GM15510 (cell line): Measurements from ENCODE around the gene GPRC5B.

Experiments used
- POLR2A ChIP-seq: IDR thresholded peaks from 3 replicates; pipeline ENCODE4 v1.6.1; 2011; ENCODE audit warnings: borderline replicate concordance; ENCODE audit not compliant: insufficient read length; ENCODE audit errors: extremely low read depth

GPRC5B gene

DNA sequence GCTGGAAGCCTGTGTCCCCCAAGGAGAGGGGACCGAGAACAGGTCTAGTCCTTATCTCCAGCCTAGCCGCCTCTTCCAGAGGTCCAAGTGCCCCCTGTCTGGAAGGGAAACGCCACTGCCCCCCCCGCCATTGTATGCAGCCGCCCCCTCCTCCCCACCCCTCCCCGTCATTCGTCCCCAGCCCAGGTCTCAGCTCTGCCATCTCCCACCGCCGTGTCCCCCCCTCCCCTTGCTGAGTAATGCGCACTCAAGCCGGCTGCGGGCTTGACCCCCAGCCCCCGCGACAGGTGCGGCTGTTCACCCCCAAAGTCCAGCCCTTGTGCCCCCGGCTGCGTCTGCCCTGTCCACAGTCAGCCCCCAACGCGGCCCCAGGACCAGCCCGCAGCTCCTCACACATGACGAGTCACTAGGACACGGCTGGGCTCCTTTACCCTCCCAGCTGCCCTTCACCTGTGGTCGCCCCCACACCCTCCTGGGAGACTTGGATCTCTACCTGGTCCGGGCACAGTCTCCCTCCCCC is 622 bp downstream of the GPRC5B start:
- no peak for TF ChIP-seq POLR2A

DNA sequence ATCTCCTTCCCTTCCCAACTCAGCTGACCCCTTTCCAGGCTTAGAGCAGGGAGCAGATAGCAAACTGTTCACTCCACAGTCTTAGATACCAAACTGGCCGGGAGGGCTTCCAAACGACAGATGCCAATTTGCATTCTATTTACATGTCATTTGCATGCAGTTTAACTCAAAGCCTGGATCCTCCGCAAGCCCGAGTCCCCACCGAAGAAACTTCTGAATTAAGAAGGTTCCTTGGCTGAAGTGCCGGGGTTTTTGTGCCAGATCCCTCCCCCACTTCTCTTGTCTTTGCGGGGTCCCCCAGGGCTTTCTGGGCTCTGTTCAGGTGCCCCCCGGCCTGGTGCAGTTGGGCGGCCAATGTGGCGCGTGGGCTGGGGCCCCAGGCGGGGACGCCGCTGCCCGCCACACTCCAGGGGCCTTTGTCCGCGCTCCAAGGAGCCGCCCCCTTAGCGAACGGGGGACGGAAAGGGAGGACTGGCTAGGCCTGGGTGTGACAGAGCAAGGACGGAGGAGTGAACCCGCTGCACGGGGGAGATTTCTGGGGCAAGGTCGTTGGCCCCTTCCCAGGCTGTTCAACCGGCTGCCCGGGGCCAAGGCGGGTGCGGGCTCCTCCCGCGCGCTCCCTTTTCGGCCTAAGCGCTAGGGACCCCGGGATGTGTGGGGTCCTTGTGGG is 1.2 kb downstream of the GPRC5B start:
- TF ChIP-seq POLR2A: no peak

DNA sequence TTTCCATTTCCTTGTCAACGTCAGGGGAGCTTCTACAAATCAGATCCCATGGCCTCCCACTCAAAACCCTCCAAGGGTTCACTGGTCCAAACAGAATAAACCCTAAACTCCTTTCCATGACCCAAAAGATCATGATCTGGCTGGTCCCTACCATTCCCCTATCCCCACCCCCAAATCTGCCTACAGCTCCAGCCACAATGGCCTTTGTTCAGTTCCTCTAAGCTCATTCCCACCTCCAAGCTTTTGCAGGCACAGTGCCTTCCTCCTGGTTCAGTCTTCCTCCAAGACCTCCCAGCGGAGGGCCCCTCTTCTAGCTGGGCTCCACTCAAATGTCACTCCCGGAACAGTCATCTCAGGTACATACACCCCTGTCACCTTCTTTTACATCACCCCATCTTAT is 2.0 kb downstream of the GPRC5B start:
- TF ChIP-seq POLR2A: no peak

DNA sequence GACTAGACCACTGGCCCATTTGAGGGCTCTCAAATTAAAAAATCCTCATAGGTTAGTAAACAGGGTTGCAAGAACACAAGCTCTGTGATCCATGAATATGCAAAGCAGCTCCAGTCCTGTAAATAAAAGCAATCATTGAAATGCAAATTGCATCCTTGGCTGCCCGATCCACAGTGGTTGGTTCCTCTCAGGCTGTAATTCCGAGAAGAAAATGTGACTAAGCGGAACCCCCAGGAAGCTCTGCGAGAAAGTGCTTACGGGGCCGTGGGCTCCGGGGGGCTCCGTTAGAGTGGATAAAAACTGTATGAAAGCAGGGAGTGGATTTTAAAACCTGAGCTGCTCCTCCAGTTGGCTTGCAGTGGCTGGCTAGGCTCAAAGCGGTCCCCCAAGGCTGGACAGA is 2.5 kb downstream of the GPRC5B start:
- TF ChIP-seq POLR2A: no peak

DNA sequence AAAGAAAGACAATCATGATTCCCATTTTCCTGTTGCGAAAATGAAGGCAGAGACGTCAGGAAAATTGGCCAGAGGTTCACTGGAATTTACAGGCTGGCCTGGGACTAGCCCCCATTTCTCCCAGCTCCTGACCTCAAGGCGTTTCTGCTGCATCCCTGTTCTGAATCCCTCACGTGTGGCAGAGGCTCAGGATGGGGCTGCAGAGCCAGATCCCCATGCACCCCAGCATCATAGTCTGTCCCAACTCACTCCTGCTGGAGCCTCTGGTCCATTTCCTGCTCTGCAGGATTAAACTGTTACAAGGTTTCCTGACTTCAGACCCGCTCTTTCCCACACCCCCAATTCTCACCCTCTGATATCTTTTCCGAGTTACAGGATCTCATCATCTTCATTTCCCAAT is 2.9 kb downstream of the GPRC5B start:
- TF ChIP-seq POLR2A: no peak

DNA sequence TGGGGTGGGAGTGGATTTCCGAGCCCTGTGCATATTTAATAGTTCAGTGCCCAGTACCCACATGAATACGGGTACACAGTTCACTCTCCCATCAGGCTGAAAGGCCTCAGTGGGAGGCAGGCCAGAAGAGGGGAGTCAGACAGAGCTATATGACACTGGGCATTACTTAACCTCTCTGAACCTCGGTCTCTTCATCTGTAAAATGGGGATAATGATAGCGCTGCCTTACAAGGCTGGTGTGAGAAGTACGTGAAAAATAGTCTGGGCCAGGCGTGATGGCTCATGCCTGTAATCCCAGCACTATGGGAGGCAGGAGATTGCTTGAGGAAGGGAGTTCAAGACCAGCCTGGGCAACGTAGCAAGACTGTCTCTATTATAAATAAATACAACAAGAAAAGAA is 3.6 kb downstream of the GPRC5B start:
- no peak for TF ChIP-seq POLR2A

DNA sequence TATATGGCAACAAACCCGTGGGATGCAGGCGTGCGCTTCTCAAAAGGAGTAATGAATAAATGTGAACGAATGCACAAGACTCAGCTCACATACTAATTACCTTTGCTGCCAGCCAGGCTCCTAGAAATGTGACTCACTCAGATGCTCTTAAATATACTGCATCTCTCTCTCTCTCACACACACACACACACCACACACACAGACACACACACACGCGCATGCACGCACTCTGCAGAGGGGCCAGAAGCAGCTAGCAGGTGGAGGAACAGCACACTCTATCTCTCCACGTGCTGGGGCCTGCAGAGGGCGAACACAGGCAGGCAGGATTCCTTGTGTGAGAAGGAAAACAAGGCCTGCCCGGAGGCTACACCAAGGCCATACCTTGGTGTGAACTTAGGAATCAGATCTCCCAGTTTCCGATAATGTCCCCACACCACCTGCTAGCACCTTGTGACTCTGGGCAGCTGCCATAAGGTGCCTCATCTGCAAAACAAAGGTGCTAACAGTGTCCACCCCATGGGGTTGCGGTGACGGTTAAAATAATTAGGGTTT is 5.3 kb downstream of the GPRC5B start:
- no peak for TF ChIP-seq POLR2A

DNA sequence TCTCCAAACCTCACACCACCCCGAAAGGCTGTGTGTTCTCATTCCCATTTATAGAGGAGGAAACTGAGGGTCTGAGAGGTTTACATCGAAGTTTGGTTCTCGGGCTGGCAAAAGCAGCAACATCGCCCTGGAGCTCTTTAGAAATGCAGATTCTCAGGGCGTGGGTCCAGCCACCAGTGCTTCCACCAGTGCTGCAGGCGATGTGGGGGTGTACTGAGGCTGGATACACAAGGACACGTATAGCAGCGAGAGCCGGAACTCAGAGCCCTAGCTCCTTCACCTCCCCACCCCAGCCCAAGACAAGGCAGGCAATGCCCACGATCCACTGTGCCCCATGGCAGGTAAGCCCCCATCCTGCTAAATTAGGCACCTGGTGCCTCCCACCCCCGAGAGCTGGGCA is 5.9 kb downstream of the GPRC5B start:
- TF ChIP-seq POLR2A: no peak

DNA sequence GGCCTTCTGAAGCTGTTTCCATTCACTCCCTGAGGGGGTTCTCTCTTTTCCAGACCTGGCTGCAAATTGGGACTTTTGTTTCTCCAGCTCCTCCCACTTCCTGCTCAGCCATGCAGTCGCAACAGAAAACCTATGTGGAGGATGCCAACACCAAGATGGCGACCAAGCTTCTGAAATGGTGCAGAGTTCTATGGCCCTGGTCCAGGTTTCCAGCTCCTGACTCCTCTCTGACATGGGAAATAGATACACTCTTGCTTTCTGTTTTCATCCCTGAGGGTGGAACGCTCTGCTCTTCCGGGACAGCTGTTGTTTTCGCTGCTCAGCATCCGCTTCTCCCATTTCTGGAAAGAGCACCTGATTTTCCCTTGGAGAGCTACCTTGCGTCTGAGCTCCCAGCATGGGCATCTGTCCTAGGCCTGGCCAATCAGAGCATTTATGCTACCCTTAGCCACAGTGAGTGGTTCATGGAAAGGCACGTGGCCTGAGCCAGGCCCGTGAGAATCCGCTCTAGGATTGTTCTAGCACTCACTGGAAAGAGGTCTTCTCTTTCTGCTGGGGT is 8.1 kb downstream of the GPRC5B start:
- no peak for TF ChIP-seq POLR2A

DNA sequence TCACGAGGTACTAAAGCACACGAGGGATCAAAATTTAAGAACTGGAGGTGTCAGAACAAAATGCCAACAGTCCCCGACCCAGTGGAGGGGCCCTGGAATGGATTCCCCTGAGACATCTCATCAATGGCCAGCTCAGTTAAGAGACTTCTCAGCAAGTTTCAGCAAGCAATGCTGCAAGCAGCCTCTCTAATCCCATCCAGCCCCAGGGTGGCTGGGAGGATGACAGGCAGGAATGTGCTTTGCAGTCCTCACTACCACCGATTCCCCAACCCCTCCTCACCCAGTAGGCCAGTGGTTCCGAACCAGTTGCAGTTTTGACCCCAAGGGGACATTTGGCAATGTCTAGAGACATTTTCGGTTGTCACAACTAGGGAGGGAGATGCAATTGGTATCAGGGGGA is 8.7 kb downstream of the GPRC5B start:
- no peak for TF ChIP-seq POLR2A

DNA sequence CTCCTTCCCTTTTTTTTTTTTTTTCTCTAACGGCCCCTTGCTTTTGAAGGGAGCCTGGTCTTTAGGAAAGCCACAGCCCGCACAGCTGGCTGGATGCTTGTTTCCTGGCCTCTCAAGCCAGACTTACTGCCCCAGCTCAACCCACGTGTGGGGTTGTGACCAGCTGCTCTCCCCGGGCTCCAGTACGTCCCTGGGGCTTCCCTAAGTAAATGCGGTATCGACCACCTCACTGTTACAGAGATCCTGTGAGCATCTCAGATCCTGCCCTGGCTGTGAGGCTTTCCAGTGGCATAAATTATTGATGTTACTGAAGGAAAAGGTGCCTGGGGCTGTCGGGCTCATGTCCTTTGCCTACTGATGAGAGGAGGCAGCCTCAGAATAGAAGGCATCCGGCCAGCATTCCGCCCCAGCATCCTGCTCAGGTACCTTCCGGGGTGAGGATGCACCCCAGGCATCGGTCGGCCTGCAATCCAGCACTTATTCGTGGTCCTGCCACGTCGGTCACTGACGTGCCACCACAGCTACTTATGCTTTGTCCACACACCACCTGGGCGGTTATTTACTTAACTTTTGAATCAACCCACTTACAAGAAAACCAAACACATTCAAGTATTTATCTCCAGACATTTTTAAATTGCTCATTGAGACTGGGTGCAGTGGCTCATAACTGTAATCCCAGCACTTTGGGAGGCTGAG is 9.6 kb downstream of the GPRC5B start:
- no peak for TF ChIP-seq POLR2A

DNA sequence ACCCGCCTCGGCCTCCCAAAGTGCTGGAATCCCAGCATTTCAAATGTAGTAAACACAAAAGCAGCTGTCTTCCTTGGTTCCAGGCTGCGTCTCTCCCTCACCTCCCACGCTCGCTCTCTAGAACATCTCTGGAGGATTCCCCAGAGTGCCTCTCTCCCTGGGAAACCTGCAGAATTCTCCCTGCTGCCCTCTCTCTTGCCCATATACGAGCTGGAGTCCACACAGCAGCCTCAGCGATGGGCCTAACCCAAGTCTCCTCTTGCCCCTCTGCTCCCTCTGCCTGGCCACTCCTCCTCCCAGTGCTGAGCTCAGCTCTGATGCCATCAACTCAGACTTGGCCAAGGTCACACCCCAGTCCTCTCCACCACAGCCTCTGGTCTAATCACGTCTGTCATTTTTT is 10.6 kb downstream of the GPRC5B start:
- TF ChIP-seq POLR2A: no peak

DNA sequence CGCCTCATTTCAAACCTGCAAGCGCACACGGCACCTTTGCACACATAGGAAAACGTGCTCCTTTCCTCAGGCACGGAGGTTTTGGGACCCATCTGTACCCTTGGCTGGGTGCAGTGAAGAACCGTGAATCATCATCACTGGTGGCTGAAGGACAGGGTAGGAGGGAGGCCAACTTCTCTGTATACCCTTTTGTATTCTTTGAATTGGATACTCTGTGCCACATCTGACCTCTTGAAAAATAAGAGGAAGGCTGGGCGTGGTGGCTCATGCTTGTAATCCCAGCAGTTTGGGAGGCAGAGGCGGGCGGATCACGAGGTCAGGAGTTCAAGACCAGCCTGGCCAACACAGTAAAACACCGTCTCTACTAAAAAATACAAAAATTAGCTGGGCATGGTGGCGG is 11.7 kb downstream of the GPRC5B start:
- no peak for TF ChIP-seq POLR2A

DNA sequence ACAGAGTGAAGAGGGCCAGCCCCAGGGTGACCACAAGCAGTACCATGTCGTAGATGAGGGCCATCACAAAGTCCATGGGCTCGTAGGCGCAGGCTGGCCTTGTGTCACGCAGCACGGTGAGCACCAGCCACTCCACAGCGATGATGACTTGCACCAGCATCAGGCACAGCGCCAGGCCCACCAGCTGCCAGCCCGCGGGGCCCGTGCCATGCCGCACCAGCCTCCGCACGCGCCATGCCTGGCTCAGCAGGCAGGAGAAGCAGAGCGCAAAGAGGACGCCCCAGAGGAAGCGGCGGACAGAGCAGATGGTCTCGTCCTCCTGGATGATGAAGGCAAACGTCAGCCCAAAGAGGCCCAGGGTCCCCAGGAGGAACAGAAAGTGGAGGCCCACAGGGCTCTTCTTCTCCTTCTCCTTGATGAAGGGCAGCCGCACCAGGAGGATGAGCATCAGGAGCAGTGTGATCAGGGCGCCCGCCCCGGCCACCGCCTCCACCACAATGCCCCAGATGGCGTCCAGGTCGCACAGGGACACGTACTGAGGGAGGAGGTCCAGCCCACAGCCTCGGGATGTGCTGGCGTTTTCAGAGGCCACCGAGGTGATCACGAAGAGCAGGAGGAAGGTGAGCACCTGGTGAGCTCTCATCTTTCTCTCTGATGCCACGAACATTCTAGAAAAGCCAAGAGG is 12.3 kb downstream of the GPRC5B start:
- no peak for TF ChIP-seq POLR2A

DNA sequence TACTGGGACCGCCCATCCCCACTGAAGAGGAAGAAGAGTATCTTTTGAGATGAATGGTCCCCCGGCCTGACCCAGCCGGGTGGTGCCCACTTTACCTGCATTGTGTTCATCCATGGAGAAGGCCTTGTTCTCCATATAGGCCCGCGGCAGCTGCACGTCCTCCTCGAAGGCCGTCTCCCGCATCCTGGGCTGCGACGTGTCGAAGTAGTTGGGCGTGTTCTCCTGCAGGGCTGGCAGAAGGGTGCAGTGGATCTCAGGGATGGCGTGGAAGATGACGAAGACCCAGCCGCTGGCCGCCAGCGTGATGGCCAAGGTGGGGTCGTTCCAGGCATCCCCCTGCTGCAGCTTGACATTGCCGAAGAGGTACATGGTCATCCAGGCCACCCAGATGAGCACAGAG is 12.9 kb downstream of the GPRC5B start:
- TF ChIP-seq POLR2A: no peak
